Endodermal cell (in vitro differentiated cells): ENCODE results near the gene P2RX1. TPM values are rescaled to one million over a fixed set of nuclear protein-coding genes. Genes with fewer than 3 reads are reported as not detected.

Source experiments
- DNase-seq: peaks from one replicate; pipeline ENCODE4 v3.0.0-alpha.2; 2017
- H3K27ac ChIP-seq: 2 replicates; pipeline ENCODE4 v1.5.1; 2013; ENCODE audit warnings: mild to moderate bottlenecking, low read depth, low read length, moderate library complexity
- H3K27me3 ChIP-seq: 2 replicates; pipeline ENCODE4 v1.6.1; 2013; ENCODE audit warnings: mild to moderate bottlenecking, low read length, moderate library complexity; ENCODE audit not compliant: insufficient read depth, control insufficient read depth, poor library complexity, severe bottlenecking
- H3K36me3 ChIP-seq: 2 replicates; pipeline ENCODE4 v1.7.0; 2013; ENCODE audit warnings: mild to moderate bottlenecking, low read length, moderate library complexity; ENCODE audit not compliant: control insufficient read depth, insufficient read depth
- H3K4me1 ChIP-seq: one replicate; pipeline ENCODE4 v1.7.0; 2013; ENCODE audit warnings: low read length; ENCODE audit not compliant: control insufficient read depth, insufficient read depth
- H3K4me3 ChIP-seq: 2 replicates; pipeline ENCODE4 v1.5.1; 2013; ENCODE audit warnings: mild to moderate bottlenecking, low read length, moderate library complexity
- H3K9ac ChIP-seq: 2 replicates; pipeline ENCODE4 v1.6.1; 2013; ENCODE audit warnings: mild to moderate bottlenecking, low read length, moderate library complexity; ENCODE audit not compliant: poor library complexity, severe bottlenecking; ENCODE audit errors: extremely low read depth
- H3K9me3 ChIP-seq: 2 replicates; pipeline ENCODE4 v1.6.1; 2013; ENCODE audit warnings: mild to moderate bottlenecking, low read length, moderate library complexity; ENCODE audit not compliant: control insufficient read depth
- H3K27ac Mint-ChIP-seq: 2 replicates; pipeline ENCODE4 v1.8.0; 2020; ENCODE audit warnings: mixed read lengths
- H3K27me3 Mint-ChIP-seq: 2 replicates; pipeline ENCODE4 v1.8.0; 2021; ENCODE audit warnings: mild to moderate bottlenecking, mixed read lengths; ENCODE audit not compliant: insufficient read depth
- H3K36me3 Mint-ChIP-seq: 2 replicates; pipeline ENCODE4 v1.8.0; 2020; ENCODE audit warnings: low read depth, mixed read lengths
- H3K4me1 Mint-ChIP-seq: 2 replicates; pipeline ENCODE4 v1.8.0; 2020; ENCODE audit warnings: mixed read lengths
- H3K4me3 Mint-ChIP-seq: 2 replicates; pipeline ENCODE4 v1.8.0; 2020; ENCODE audit warnings: mild to moderate bottlenecking, moderate library complexity, mixed read lengths
- H3K9me3 Mint-ChIP-seq: 2 replicates; pipeline ENCODE4 v1.8.0; 2020; ENCODE audit warnings: mild to moderate bottlenecking, mixed read lengths
- WGBS, 2 experiments: methylation state at CpG; one replicate each; pipeline versions ENCODE4 v1.1.5 to v1.1.7; 2013; ENCODE audit warnings: missing lambda C conversion rate in 2 of 2, mixed read lengths in 1 of 2; ENCODE audit not compliant: insufficient coverage in 1 of 2, insufficient read length in 1 of 2; 5-methylcytosine and 5-hydroxymethylcytosine counted together
- total RNA-seq, 2 donors: library from RNA; stranded (reverse); fragmentation: NEBNext Ultra II Directional in 1 of 2; extraction: Animal tissue kit (Norgen Biotek cat#: 25700) in 1 of 2; gene quantifications; 2 replicates in 1 of 2; 3 replicates in 1 of 2; pipeline ENCODE4 v1.2.1, GENCODE V29; 2021
- TF ChIP-seq, protein P1 (sequence below): fragments of 200-600 bp; sonication (generic); conservative IDR thresholded peaks from 2 replicates; pipeline ENCODE4 v1.5.0; 2021; ENCODE audit warnings: antibody characterized with exemption, mild to moderate bottlenecking

Gene P2RX1
- total RNA-seq, 2 donors from 2014 or later, result not detected

DNA sequence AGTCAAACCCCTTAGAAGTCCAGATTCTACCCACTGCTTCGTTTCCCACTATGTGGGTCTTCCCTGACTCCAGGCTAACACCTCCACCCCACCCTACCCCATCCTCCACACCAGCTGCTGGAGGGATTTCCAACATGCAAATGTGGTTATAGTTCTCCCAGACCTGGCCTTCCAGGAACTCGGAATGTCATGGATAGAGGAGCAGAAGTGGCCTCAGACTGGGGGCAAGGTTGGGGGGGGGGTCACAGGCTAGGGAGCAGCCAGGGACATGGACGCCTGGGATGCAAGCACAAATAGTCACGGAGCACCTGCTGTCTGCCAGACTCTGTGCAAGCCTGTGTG lies 25.4 kb downstream of the P2RX1 start:
- H3K4me3 ChIP-seq, result no peak overlapping the region
- no peaks in the 10 kb centered on the region for H3K9me3 ChIP-seq
- H3K4me1 ChIP-seq, result no peaks in the 10 kb centered on the region
- Mint-ChIP-seq H3K9me3 (no peaks in the 10 kb centered on the region), H3K4me3 (no peak overlapping the region), H3K27ac (no peak overlapping the region), H3K36me3 (no peaks in the 10 kb centered on the region), H3K27me3 (peaks cover 37% of the 10 kb centered on the region), H3K4me1 (peaks cover 20% of the 10 kb centered on the region)
- no peaks in the 10 kb centered on the region for H3K36me3 ChIP-seq
- DNase-seq, result no peak
- TF ChIP-seq, protein P1, sequence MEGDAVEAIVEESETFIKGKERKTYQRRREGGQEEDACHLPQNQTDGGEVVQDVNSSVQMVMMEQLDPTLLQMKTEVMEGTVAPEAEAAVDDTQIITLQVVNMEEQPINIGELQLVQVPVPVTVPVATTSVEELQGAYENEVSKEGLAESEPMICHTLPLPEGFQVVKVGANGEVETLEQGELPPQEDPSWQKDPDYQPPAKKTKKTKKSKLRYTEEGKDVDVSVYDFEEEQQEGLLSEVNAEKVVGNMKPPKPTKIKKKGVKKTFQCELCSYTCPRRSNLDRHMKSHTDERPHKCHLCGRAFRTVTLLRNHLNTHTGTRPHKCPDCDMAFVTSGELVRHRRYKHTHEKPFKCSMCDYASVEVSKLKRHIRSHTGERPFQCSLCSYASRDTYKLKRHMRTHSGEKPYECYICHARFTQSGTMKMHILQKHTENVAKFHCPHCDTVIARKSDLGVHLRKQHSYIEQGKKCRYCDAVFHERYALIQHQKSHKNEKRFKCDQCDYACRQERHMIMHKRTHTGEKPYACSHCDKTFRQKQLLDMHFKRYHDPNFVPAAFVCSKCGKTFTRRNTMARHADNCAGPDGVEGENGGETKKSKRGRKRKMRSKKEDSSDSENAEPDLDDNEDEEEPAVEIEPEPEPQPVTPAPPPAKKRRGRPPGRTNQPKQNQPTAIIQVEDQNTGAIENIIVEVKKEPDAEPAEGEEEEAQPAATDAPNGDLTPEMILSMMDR, result no peak
- no peak overlapping the region for H3K9ac ChIP-seq
- 63 to 71% methylated on average over 3 to 4 of the region's 4 CpGs for WGBS, 2 experiments
- H3K27ac ChIP-seq, result no peak overlapping the region
- peaks cover 24% of the 10 kb centered on the region for H3K27me3 ChIP-seq

DNA sequence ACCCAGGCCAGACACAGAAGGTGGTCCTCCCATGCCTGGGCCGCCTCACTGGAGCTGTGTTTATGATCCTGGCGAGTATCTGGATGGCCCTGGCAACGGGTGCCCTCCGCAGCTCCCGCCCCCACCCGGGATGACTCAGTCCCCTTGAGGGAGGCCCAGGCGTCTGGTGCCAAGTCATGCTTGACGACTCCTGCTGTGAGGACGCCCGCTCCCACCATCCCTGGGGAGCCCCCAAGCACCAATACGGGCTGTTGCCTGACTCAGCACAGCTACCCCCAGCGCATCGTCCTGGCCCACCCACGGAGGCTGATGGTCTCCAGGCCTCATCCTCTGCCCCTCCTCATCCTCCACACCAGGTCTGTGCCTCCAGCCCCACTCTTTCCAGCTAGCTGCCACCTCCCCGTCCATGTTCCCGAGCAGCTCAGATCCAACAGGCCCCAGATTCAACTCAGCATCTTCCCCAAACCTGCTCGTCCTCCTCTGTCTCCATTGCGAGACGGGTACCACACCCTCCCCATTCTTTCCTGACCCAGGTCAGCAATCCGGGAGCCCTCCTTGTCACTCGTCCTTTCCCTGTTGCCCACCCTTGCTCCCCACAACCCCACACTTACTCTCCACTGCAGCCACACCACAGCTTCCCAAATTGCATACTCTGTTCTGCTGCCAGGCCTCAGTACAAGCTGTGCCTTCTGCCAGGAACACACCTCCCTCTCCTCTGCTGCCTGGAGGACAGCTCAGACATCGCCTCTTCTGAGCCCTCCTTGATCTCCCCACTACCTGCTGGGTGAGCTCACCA lies 26.0 kb downstream of the P2RX1 start:
- DNase-seq, result peak; percentile 64
- 84 to 85% methylated on average over 14 to 22 of the region's 22 CpGs for WGBS, 2 experiments
- H3K9me3 ChIP-seq, result no peaks in the 10 kb centered on the region
- H3K27ac Mint-ChIP-seq, result no peak overlapping the region
- H3K36me3 ChIP-seq, result no peaks in the 10 kb centered on the region
- no peaks in the 10 kb centered on the region for H3K4me1 ChIP-seq
- H3K9me3 Mint-ChIP-seq, result no peaks in the 10 kb centered on the region
- no peak overlapping the region for H3K4me3 ChIP-seq
- no peaks in the 10 kb centered on the region for H3K36me3 Mint-ChIP-seq
- H3K27me3 Mint-ChIP-seq, result peaks cover 37% of the 10 kb centered on the region
- no peak overlapping the region for H3K9ac ChIP-seq
- H3K27me3 ChIP-seq, result peaks cover 24% of the 10 kb centered on the region
- H3K27ac ChIP-seq, result no peak overlapping the region
- TF ChIP-seq, protein P1, result no peak
- H3K4me3 Mint-ChIP-seq, result no peak overlapping the region
- peaks cover 20% of the 10 kb centered on the region for H3K4me1 Mint-ChIP-seq

DNA sequence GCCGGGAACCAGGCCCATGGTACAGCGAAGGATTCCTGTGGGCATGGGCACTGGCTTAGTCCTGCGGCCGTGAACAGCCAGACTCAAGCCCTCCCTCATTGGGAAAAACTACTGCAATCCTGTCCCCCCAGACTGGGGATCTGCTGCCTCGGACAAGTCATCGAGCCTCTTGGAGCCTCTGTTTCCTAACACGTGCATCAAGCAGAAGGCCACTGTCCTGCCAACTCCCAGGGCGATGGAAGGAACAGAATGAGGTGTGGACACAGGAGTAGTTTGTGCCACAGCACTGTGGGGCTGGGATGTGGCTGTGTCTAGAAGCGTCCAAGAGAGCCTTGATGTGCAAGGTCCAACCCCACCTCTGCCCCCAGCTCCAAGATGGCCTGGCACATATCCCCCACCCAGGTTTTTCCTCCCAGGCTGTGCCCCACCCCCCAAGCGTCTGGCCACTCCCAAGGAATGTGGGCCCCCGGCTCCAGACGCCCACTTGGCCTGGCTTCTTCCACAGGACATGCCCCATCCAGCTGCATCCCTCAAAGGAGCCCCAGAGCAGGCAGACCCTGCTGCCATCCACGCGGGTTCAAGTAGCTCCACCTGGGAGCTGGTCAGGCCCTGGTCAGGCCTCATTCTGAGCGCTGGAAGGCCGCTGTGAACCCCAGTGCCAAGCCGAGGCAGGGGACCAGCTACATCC lies 26.8 kb downstream of the P2RX1 start:
- Mint-ChIP-seq H3K36me3 (no peaks in the 10 kb centered on the region), H3K27ac (no peak overlapping the region), H3K27me3 (peaks cover 31% of the 10 kb centered on the region), H3K4me3 (no peak overlapping the region), H3K9me3 (no peaks in the 10 kb centered on the region), H3K4me1 (peaks cover 20% of the 10 kb centered on the region)
- Histone ChIP-seq H3K4me3 (no peak overlapping the region), H3K36me3 (no peaks in the 10 kb centered on the region), H3K4me1 (no peaks in the 10 kb centered on the region), H3K27ac (no peak overlapping the region), H3K9me3 (no peaks in the 10 kb centered on the region), H3K9ac (no peak overlapping the region), H3K27me3 (peaks cover 24% of the 10 kb centered on the region)
- TF ChIP-seq, protein P1, result no peak
- DNase-seq, result no peak
- 82 to 89% methylated on average over 11 to 17 of the region's 17 CpGs for WGBS, 2 experiments
